Esophagus squamous epithelium (tissue), 4 donors: ENCODE data around the gene BBX.

Experiments
- POLR2A ChIP-seq, 4 donors: fragments of 450-650 bp; IDR thresholded peaks; one replicate each; pipeline ENCODE4 v1.6.1; 2017; ENCODE audit warnings: antibody characterized with exemption in 4 of 4, mild to moderate bottlenecking in 4 of 4, moderate library complexity in 3 of 4
- TF ChIP-seq, protein P1 (sequence below), 6 experiments: fragments of 450-650 bp in 4 of 6; fragments of 200-600 bp in 2 of 6; sonication (generic) in 2 of 6; IDR thresholded peaks; one replicate each; pipeline ENCODE4 v1.5.1; 2016 to 2019; ENCODE audit warnings: antibody characterized with exemption in 6 of 6, mild to moderate bottlenecking in 4 of 6, moderate library complexity in 4 of 6

DNA sequence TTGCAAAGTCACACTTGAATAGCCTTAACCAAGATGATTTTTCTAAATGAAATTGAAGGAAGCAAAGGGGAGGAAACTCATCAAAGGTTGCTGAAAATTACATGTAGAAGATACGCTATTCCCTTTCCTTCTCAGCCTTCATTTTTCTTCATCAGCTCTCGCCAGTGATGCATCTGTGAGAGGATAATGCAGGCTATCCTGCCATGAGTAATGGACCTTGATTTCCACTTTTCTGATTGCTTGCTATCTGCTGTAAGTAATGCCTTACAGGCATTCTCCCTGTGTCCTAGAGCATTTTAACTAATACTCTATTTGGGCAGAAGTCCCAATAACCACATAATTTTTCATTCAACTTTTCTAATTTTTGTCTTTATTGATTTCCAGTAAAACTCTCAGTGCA is 162.6 kb downstream of the BBX start:
- TF ChIP-seq, protein P1, sequence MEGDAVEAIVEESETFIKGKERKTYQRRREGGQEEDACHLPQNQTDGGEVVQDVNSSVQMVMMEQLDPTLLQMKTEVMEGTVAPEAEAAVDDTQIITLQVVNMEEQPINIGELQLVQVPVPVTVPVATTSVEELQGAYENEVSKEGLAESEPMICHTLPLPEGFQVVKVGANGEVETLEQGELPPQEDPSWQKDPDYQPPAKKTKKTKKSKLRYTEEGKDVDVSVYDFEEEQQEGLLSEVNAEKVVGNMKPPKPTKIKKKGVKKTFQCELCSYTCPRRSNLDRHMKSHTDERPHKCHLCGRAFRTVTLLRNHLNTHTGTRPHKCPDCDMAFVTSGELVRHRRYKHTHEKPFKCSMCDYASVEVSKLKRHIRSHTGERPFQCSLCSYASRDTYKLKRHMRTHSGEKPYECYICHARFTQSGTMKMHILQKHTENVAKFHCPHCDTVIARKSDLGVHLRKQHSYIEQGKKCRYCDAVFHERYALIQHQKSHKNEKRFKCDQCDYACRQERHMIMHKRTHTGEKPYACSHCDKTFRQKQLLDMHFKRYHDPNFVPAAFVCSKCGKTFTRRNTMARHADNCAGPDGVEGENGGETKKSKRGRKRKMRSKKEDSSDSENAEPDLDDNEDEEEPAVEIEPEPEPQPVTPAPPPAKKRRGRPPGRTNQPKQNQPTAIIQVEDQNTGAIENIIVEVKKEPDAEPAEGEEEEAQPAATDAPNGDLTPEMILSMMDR (IDR thresholded peaks at IDR 0.05) = no peak
- TF ChIP-seq POLR2A (IDR thresholded peaks at IDR 0.05) = no peak
